ENCODE results near the gene RAPGEF6.

Gene RAPGEF6

GRCh38 chr5:131534974-131535373, 100.1 kb downstream of the RAPGEF6 start:
- ATAC-seq: no peak
- TF ChIP-seq POU6F1 (CRISPR knock-in tag; IDR thresholded peaks at IDR 0.05; ENCODE audit: borderline replicate concordance, low read depth) (no peak), ZNF70 (CRISPR knock-in tag; IDR thresholded peaks at IDR 0.05) (0 out of 2 replicates have a peak, but pooled peaks have one; percentile 16), ZC3H10 (CRISPR knock-in tag; IDR thresholded peaks at IDR 0.05) (no peak), CSDC2 (CRISPR knock-in tag; IDR thresholded peaks at IDR 0.05) (no peak), TOX (CRISPR knock-in tag; IDR thresholded peaks at IDR 0.05; ENCODE audit: borderline replicate concordance) (no peak)

- peak; percentile 54; the same call in 2 of the 3 replicates for ATAC-seq
These were observed 101.2 kb downstream of the RAPGEF6 start for GRCh38 chr5:131533836-131534235.

GRCh38 chr5:131532031-131532640, 102.9 kb downstream of the RAPGEF6 start:
- peak; percentile 78 for ATAC-seq
- TF ChIP-seq CSRNP3 (CRISPR knock-in tag; IDR thresholded peaks at IDR 0.05): no peak
- no peak for TF ChIP-seq ZNF8 (CRISPR knock-in tag; IDR thresholded peaks at IDR 0.05)
- TF ChIP-seq ARNTL (CRISPR knock-in tag; IDR thresholded peaks at IDR 0.05; ENCODE audit: borderline replicate concordance, low read depth): no peak
- no peak for TF ChIP-seq CREB5 (CRISPR knock-in tag; IDR thresholded peaks at IDR 0.05; ENCODE audit: low read depth)
- no peak for TF ChIP-seq TOX (CRISPR knock-in tag; IDR thresholded peaks at IDR 0.05; ENCODE audit: borderline replicate concordance)
- TF ChIP-seq POU6F1 (CRISPR knock-in tag; IDR thresholded peaks at IDR 0.05; ENCODE audit: borderline replicate concordance, low read depth): no peak
- TF ChIP-seq PATZ1 (CRISPR knock-in tag; IDR thresholded peaks at IDR 0.05; ENCODE audit: borderline replicate concordance): no peak
- no peak for TF ChIP-seq ZFP3 (CRISPR knock-in tag; IDR thresholded peaks at IDR 0.05)

More at GRCh38 chr5:131533836-131534235, 101.2 kb downstream of the RAPGEF6 start:
- TF ChIP-seq CSRNP3 (CRISPR knock-in tag; IDR thresholded peaks at IDR 0.05): no peak
- no peak for TF ChIP-seq CSDC2 (CRISPR knock-in tag; IDR thresholded peaks at IDR 0.05)
- no peak for TF ChIP-seq OSR1 (CRISPR knock-in tag; IDR thresholded peaks at IDR 0.05)
- no peak for TF ChIP-seq POU6F1 (CRISPR knock-in tag; IDR thresholded peaks at IDR 0.05; ENCODE audit: borderline replicate concordance, low read depth)
- TF ChIP-seq GLIS3 (CRISPR knock-in tag; IDR thresholded peaks at IDR 0.05): no peak
